ENCODE data around the gene FAM20A. TPM values are rescaled to one million over a fixed set of nuclear protein-coding genes. Genes with fewer than 3 reads are reported as not detected.
"Not testable (repeated sequence)": the region's sequence is repeated elsewhere in the genome, so short reads cannot be mapped to it uniquely, and the experiment has no call there.

FAM20A gene
- total and polyA plus RNA-seq, 4 donors, result 69.7 to 101 (median 79.0) TPM

DNA sequence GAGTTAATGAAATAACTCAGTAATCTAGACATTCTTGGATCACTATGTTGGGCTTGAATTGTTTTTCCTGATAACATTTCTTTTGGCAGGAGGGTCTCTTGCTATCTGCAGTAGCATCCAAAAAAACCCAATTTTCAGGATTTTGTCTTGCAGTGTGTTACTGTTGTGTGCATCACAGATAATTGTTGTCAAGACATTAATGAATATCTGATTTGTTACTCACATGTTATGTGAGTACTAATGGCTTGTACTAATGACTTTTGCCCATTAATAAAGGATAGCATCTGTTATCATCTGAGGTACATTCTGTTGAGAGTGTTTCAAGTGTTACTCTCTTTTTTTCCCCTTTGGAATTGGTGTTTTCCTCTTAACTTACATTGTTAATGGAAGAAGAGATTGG lies 78.9 kb downstream of the FAM20A start:
- no peak for TF ChIP-seq CTCF (IDR thresholded peaks at IDR 0.05; ENCODE audit: control extremely low read depth, extremely low read depth)
- no peak for ATAC-seq (ENCODE audit: insufficient read depth, low FRiP score)
- Histone ChIP-seq H3K27me3 (ENCODE audit: control insufficient read depth in 3 of 3, insufficient read depth in 3 of 3, low read length in 2 of 3) (no peaks in the 10 kb centered on the region), H3K9me3 (ENCODE audit: control insufficient read depth in 4 of 4, insufficient read depth in 3 of 4, low read length in 3 of 4) (no peaks in the 10 kb centered on the region), H3K27ac (ENCODE audit: low read depth in 1 of 2, low read length in 1 of 2) (peak overlapping the region in 1 of 2 donors; percentile 52), H3K4me1 (ENCODE audit: control insufficient read depth in 5 of 5, insufficient read depth in 5 of 5, low read length in 5 of 5) (peaks cover 0 to 17% (median 3%) of the 10 kb centered on the region in 5 donors), H3K36me3 (ENCODE audit: control insufficient read depth in 4 of 4, insufficient read depth in 4 of 4, low read length in 4 of 4) (peaks cover 21 to 56% (median 38%) of the 10 kb centered on the region in 4 donors), H3K9ac (ENCODE audit: insufficient read depth in 1 of 2, low read length in 2 of 2) (no peak overlapping the region), H3K4me3 (no peak overlapping the region)
- DNase-seq, result no peak

- peaks cover 18 to 40% (median 25%) of the 10 kb centered on the region in 4 donors for H3K36me3 ChIP-seq (ENCODE audit: control insufficient read depth in 4 of 4, insufficient read depth in 4 of 4, low read length in 4 of 4)
- peak overlapping the region; percentile 32 to 54 for H3K27ac ChIP-seq (ENCODE audit: low read depth in 1 of 2, low read length in 1 of 2)
Measured at GRCh38 chr17:68519911-68520310, 81.3 kb downstream of the FAM20A start.

GRCh38 chr17:68519051-68519450 lies 82.1 kb downstream of the FAM20A start:
- not testable (repeated sequence) for H3K9ac ChIP-seq (ENCODE audit: insufficient read depth in 1 of 2, low read length in 2 of 2); ATAC-seq (ENCODE audit: insufficient read depth, low FRiP score); DNase-seq; H3K27me3 ChIP-seq (ENCODE audit: control insufficient read depth in 3 of 3, insufficient read depth in 3 of 3, low read length in 2 of 3); H3K4me3 ChIP-seq; H3K9me3 ChIP-seq (ENCODE audit: control insufficient read depth in 4 of 4, insufficient read depth in 3 of 4, low read length in 3 of 4)
- Histone ChIP-seq H3K36me3 (ENCODE audit: control insufficient read depth in 4 of 4, insufficient read depth in 4 of 4, low read length in 4 of 4) (peaks cover 17 to 34% (median 24%) of the 10 kb centered on the region in 4 donors), H3K4me1 (ENCODE audit: control insufficient read depth in 5 of 5, insufficient read depth in 5 of 5, low read length in 5 of 5) (peaks cover 6 to 21% (median 8%) of the 10 kb centered on the region in 5 donors), H3K27ac (ENCODE audit: low read depth in 1 of 2, low read length in 1 of 2) (peak overlapping the region in 1 of 2 donors; percentile 59)
- WGBS, 2 donors, result 77 to 80% methylated on average over 3 of the region's 3 CpGs

More at GRCh38 chr17:68519911-68520310, 81.3 kb downstream of the FAM20A start:
- TF ChIP-seq CTCF (IDR thresholded peaks at IDR 0.05; ENCODE audit: control extremely low read depth, extremely low read depth), result no peak
- Histone ChIP-seq H3K27me3 (ENCODE audit: control insufficient read depth in 3 of 3, insufficient read depth in 3 of 3, low read length in 2 of 3) (no peaks in the 10 kb centered on the region), H3K4me3 (no peak overlapping the region), H3K4me1 (ENCODE audit: control insufficient read depth in 5 of 5, insufficient read depth in 5 of 5, low read length in 5 of 5) (peaks cover 4 to 19% (median 6%) of the 10 kb centered on the region in 5 donors), H3K9me3 (ENCODE audit: control insufficient read depth in 4 of 4, insufficient read depth in 3 of 4, low read length in 3 of 4) (no peaks in the 10 kb centered on the region), H3K9ac (ENCODE audit: insufficient read depth in 1 of 2, low read length in 2 of 2) (no peak overlapping the region)
- DNase-seq (no peak), ATAC-seq (ENCODE audit: insufficient read depth, low FRiP score) (no peak)
- WGBS, 2 donors, result 54 to 71% methylated on average over 1 of the region's 1 CpG

DNA sequence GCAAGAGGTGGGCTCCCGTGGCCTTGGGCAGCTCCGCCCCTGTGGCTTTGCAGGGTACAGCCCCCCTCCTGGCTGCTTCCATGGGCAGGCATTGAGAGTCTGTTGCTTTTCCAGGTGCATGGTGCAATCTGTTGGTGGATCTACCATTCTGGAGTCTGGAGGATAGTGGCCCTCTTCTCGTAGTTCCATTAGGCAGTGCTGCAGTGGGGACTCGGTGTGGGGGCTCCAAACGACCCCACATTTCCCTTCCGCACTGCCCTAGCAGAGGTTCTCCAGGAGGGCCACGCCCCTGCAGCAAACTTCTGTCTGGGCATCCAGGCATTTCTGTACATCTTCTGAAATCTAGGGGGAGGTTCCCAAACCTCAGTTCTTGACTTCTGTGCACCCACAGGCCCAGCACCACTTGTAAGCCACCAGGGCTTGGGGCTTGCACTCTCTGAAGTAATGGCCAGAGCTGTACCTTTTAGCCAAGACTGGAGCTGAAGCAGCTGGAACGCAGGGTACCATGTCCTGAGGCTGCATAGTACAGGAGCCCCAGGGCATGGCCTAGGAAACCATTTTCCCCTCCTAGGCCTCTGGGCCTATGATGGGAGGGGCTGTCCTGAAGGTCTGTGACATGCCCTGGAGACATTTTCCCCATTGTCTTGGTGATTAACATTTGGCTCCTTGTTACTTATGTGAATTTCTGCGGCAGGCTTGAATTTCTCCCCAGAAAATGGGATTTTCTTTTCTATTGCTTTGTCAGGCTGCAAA lies 82.9 kb downstream of the FAM20A start:
- 97% methylated on average over 9 of the region's 9 CpGs for WGBS, 2 donors
- Histone ChIP-seq H3K9ac (ENCODE audit: insufficient read depth in 1 of 2, low read length in 2 of 2) (no peak overlapping the region), H3K27ac (ENCODE audit: low read depth in 1 of 2, low read length in 1 of 2) (peak overlapping the region in 1 of 2 donors; percentile 59), H3K9me3 (ENCODE audit: control insufficient read depth in 4 of 4, insufficient read depth in 3 of 4, low read length in 3 of 4) (no peaks in the 10 kb centered on the region), H3K4me3 (no peak overlapping the region), H3K27me3 (ENCODE audit: control insufficient read depth in 3 of 3, insufficient read depth in 3 of 3, low read length in 2 of 3) (no peaks in the 10 kb centered on the region), H3K36me3 (ENCODE audit: control insufficient read depth in 4 of 4, insufficient read depth in 4 of 4, low read length in 4 of 4) (peaks cover 16 to 27% (median 22%) of the 10 kb centered on the region in 4 donors), H3K4me1 (ENCODE audit: control insufficient read depth in 5 of 5, insufficient read depth in 5 of 5, low read length in 5 of 5) (peaks cover 6 to 25% (median 8%) of the 10 kb centered on the region in 5 donors)
- TF ChIP-seq CTCF (IDR thresholded peaks at IDR 0.05; ENCODE audit: control extremely low read depth, extremely low read depth), result no peak
- ATAC-seq (ENCODE audit: insufficient read depth, low FRiP score), result no peak
- DNase-seq, result no peak

GRCh38 chr17:68517605-68518004 lies 83.6 kb downstream of the FAM20A start:
- H3K27me3 ChIP-seq (ENCODE audit: control insufficient read depth in 3 of 3, insufficient read depth in 3 of 3, low read length in 2 of 3); DNase-seq; ATAC-seq (ENCODE audit: insufficient read depth, low FRiP score); H3K9me3 ChIP-seq (ENCODE audit: control insufficient read depth in 4 of 4, insufficient read depth in 3 of 4, low read length in 3 of 4); H3K4me3 ChIP-seq; H3K9ac ChIP-seq (ENCODE audit: insufficient read depth in 1 of 2, low read length in 2 of 2): not testable (repeated sequence)
- peaks cover 9 to 29% (median 19%) of the 10 kb centered on the region in 4 donors for H3K36me3 ChIP-seq (ENCODE audit: control insufficient read depth in 4 of 4, insufficient read depth in 4 of 4, low read length in 4 of 4)
- peak overlapping the region in 1 of 2 donors; percentile 63 for H3K27ac ChIP-seq (ENCODE audit: low read depth in 1 of 2, low read length in 1 of 2)
- peaks cover 6 to 25% (median 8%) of the 10 kb centered on the region in 5 donors for H3K4me1 ChIP-seq (ENCODE audit: control insufficient read depth in 5 of 5, insufficient read depth in 5 of 5, low read length in 5 of 5)
- 95 to 98% methylated on average over 3 of the region's 3 CpGs for WGBS, 2 donors
